RWPE2 (cell line): Measurements from ENCODE around the gene LYSMD4.

Experiments used
- ATAC-seq: fragments of 200-7000 bp; cut with Tn5 transposase; 3 replicates; pipeline ENCODE4 v1.9.1; 2021; ENCODE audit warnings: low read depth
- DNase-seq: peaks from one replicate; pipeline ENCODE4 v3.0.0-alpha.2; 2020; ENCODE audit warnings: low spot score
- H3K27ac ChIP-seq: fragments of 450-650 bp; 2 replicates; pipeline ENCODE4 v1.5.1; 2017; ENCODE audit warnings: mild to moderate bottlenecking; ENCODE audit not compliant: poor library complexity, severe bottlenecking
- H3K27me3 ChIP-seq: fragments of 250-450 bp; sonication (Bioruptor Pico); 2 replicates; pipeline ENCODE4 v1.5.1; 2021; ENCODE audit warnings: mild to moderate bottlenecking, moderate library complexity; ENCODE audit not compliant: insufficient read depth, poor library complexity, severe bottlenecking
- H3K36me3 ChIP-seq: fragments of 250-450 bp; sonication (Bioruptor Pico); 2 replicates; pipeline ENCODE4 v1.5.1; 2020; ENCODE audit warnings: low read depth, mild to moderate bottlenecking, moderate library complexity
- H3K4me1 ChIP-seq: fragments of 250-450 bp; sonication (Bioruptor Pico); 2 replicates; pipeline ENCODE4 v1.5.1; 2021; ENCODE audit warnings: mild to moderate bottlenecking, moderate library complexity; ENCODE audit not compliant: insufficient read depth, poor library complexity, severe bottlenecking
- H3K4me3 ChIP-seq: fragments of 250-450 bp; sonication (Bioruptor Pico); 2 replicates; pipeline ENCODE4 v1.5.1; 2021; ENCODE audit warnings: mild to moderate bottlenecking, moderate library complexity; ENCODE audit not compliant: severe bottlenecking
- H3K9me3 ChIP-seq: fragments of 250-450 bp; sonication (Bioruptor Pico); 2 replicates; pipeline ENCODE4 v1.5.1; 2021; ENCODE audit warnings: mild to moderate bottlenecking, moderate library complexity; ENCODE audit not compliant: severe bottlenecking
- CTCF ChIP-seq: fragments of 450-650 bp; IDR thresholded peaks from one replicate; pipeline ENCODE4 v1.5.1; 2017; ENCODE audit warnings: mild to moderate bottlenecking, moderate library complexity; ENCODE audit not compliant: poor library complexity, severe bottlenecking

LYSMD4 gene

GRCh38 chr15:99709243-99709986, 23.8 kb downstream of the LYSMD4 start:
- Histone ChIP-seq H3K27me3 (no peaks in the 10 kb centered on the region), H3K4me1 (peaks cover 21% of the 10 kb centered on the region), H3K27ac (peak overlapping the region; percentile 34), H3K36me3 (peaks cover 32% of the 10 kb centered on the region), H3K4me3 (no peak overlapping the region), H3K9me3 (no peaks in the 10 kb centered on the region)
- no peak for TF ChIP-seq CTCF
- ATAC-seq: no peak
- no peak for DNase-seq

- ATAC-seq: peak; percentile 97
- Histone ChIP-seq H3K4me1 (peaks cover 27% of the 10 kb centered on the region), H3K27me3 (no peaks in the 10 kb centered on the region), H3K9me3 (no peaks in the 10 kb centered on the region), H3K4me3 (no peak overlapping the region), H3K36me3 (peaks cover 28% of the 10 kb centered on the region), H3K27ac (peak overlapping the region; percentile 34)
- peak; percentile 92 for DNase-seq
- TF ChIP-seq CTCF: no peak
These were observed 24.7 kb downstream of the LYSMD4 start for GRCh38 chr15:99708563-99708962.

DNA sequence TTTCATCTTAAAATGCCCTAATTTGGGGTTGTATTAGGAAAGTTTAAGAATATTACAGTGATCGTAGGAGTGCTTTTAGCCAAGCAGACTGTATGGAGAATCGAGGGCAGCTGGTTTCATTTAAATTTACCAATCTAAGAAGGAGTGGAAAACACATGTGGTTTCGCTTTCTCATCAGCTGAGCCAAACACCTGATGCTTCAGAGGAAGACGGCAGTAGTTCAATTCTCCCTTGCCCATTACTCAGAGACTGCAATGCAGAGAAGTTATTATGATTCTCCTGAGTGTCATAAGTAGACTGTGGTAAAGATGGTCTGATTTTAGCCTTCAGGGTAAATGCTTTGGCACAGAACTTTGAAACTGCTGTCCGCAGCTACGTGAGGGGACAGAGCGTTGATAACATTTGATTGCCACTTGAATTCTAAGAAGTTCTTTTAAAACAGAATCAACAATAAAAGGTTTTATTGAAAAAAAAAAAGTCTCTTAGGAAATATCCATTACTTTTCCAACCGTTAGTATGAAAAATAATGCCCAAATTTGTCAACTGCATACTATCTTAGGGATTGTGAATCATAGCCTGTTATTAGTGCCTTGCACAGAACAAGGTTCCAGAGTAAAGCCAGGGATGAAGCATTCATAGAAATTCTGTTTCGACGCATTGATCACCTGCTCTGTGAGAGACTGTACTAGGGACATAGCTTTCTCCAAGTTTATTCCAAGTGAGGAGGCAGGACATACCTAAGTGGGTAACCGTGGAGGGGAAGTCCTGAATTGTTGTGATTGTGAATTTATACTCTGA, 25.6 kb downstream of the LYSMD4 start:
- Histone ChIP-seq H3K27me3 (no peaks in the 10 kb centered on the region), H3K36me3 (peaks cover 19% of the 10 kb centered on the region), H3K4me1 (peaks cover 35% of the 10 kb centered on the region), H3K27ac (peak overlapping the region; percentile 34), H3K9me3 (no peaks in the 10 kb centered on the region), H3K4me3 (no peak overlapping the region)
- TF ChIP-seq CTCF: no peak
- peak; percentile 13; the same call in 1 of the 3 replicates for ATAC-seq
- no peak for DNase-seq

DNA sequence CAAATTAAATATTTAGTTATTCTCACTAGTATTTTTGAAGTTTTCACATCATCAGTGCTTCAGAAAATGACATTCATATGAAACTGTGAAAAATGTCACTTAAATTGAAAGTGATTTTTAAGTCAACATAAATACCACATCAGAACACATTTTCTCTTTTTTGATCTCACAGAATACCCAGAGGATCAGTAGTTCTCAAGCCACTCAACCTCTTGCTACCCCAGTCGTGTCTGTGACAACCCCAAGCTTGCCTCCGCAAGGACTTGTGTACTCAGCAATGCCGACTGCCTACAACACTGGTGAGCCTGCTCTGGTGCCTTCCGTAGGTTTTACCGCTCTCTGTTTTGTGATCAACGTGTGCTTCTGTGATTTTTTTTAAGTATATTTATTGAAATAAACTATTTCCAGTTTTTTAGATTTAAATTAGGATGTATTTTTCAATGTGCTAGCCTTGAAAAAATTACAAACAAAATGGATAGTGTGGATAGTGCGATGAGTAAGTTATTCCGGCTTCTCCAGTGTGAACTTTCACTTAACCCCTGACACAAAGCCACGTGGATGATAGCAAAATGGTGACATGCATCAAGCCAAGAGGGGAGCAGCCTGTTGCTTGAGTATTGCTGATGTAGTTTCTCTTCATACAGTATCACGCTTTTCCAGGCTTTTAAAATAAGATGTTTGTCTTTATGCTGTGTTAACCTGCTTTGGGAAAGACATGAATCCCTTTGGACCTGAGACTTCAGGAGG, 26.5 kb downstream of the LYSMD4 start:
- H3K4me3 ChIP-seq: no peak overlapping the region
- H3K27ac ChIP-seq: no peak overlapping the region
- DNase-seq (no peak), ATAC-seq (no peak)
- no peaks in the 10 kb centered on the region for H3K9me3 ChIP-seq
- H3K4me1 ChIP-seq: peaks cover 37% of the 10 kb centered on the region
- no peak for TF ChIP-seq CTCF
- H3K27me3 ChIP-seq: no peaks in the 10 kb centered on the region
- H3K36me3 ChIP-seq: peaks cover 16% of the 10 kb centered on the region
